NK-92 (cell line): Measurements from ENCODE around the gene UBQLN1.
"Not testable (repeated sequence)": the region's sequence is repeated elsewhere in the genome, so short reads cannot be mapped to it uniquely, and the experiment has no call there.

Experiments
- DNase-seq: peaks from one replicate; lab custom pipeline; 2025; ENCODE audit not compliant: unreplicated experiment; lab: John Stamatoyannopoulos, UW

Gene UBQLN1

GRCh38 chr9:83636813-83637212 lies 70.9 kb downstream of the UBQLN1 start:
- no peak for DNase-seq

DNA sequence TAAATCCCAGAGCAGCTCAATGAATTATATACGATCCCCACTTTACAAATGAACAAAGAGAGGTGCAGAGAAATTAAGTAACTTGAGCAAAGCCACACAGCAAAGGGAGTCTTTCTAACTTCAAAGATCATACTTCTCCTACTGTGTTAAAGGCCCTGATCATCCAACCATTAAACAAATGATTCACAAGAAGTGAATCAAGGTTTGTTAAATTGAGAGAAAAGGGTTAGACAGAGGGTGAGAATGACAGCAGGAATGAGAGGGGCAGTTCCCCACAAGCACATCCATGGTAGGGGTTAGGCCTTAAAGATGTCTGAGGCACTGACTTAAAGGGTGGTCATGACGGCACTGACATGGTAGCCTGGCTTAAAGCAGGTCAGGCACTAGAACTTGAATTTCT lies 74.1 kb downstream of the UBQLN1 start:
- DNase-seq = no peak

- DNase-seq = no peak
Measured at GRCh38 chr9:83633255-83633654, 74.5 kb downstream of the UBQLN1 start.

DNA sequence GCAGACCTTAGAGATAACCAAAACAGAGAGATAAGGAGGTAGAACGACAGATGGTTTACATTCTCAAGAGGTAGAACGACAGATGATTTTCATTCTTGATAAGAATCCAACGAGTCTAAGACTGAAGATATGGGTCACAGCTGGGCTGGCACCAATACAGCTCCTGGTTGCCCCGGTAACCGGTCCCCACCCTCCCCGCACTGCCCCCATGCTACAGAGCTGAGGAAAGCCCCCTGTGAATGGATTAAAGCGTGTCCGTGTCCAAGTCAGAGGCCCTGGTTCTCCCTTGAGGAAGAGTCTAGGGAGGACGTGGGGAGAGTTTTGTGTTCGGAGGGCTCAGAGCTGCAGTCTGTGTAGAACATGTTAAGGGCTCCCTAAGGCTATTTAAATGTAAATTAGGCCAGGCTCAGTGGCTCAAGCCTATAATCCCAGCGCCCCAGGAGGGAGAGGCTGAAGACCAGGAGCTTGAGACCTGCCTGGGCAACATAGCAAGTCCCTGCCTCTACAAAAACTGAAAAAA lies 76.8 kb downstream of the UBQLN1 start:
- no peak for DNase-seq

DNA sequence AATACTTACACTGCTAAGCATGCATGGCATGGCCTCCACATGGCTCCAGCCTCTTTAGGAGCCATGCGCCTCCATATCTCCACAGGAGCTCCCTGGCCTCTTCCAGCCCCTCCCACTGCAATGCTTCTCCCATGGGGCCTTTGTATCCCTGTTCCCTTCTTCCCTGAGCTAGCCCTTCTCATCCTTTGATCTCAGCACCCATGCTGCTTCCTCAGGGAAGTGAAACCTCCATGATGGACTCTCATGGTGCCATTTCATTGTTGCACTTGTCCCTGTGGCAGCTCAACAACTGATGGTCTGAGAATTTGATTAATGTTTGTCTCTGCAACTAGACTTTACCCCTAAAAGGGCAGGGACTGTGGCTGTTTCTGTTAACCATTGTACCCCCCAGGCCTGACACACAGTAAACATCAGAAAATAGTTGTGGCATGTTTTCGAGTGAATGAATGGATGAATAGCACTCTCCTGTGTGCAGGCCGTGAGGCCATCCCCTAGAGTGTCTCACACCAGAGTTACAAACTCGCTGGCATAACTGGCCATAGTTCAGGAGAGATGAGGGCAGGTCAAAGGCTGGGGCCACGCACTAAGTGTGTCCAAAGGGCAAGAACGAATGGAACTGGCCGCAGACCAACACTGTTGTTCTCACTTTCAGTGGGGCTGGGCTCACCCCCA lies 78.2 kb downstream of the UBQLN1 start:
- no peak for DNase-seq

DNA sequence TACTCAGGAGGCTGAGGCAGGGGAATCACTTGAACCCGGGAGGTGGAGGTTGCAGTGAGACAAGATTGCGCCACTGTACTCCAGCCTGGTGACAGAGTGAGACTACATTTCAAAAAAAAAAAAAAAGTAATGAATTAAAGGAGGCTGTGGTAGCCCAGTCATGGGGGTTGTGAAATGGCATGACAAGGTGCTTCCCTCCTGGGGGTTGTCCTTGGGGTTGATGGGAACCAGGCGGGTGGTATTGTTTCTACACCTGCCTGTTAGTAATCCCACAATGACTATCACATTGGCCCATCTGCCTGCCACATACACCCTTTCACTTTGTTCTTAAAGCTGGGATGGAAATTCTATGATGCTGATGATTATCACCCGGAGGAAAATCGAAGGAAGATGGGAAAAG lies 79.2 kb downstream of the UBQLN1 start:
- DNase-seq = no peak

DNA sequence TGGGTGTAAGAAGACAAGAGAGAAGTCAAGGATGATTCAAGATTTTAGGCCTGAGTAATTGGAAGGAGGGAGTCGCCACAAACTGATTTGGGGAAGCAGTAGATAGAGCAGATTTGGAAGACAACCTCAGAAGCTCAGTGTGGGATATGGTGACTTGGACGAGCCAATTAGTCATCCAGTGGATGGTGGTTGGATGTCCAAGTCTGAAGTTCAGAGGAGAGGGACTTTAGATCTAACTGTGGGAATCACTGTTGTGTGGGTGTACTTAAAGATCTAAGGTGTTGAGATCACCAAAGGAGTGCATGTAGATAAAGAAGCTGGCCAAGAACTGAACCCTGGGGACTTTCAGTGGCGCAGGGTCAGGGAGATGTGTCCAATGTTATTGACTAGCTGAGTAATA lies 82.6 kb downstream of the UBQLN1 start:
- no peak for DNase-seq

- DNase-seq = no peak
Measured at GRCh38 chr9:83623679-83624076, 84.1 kb downstream of the UBQLN1 start.

DNA sequence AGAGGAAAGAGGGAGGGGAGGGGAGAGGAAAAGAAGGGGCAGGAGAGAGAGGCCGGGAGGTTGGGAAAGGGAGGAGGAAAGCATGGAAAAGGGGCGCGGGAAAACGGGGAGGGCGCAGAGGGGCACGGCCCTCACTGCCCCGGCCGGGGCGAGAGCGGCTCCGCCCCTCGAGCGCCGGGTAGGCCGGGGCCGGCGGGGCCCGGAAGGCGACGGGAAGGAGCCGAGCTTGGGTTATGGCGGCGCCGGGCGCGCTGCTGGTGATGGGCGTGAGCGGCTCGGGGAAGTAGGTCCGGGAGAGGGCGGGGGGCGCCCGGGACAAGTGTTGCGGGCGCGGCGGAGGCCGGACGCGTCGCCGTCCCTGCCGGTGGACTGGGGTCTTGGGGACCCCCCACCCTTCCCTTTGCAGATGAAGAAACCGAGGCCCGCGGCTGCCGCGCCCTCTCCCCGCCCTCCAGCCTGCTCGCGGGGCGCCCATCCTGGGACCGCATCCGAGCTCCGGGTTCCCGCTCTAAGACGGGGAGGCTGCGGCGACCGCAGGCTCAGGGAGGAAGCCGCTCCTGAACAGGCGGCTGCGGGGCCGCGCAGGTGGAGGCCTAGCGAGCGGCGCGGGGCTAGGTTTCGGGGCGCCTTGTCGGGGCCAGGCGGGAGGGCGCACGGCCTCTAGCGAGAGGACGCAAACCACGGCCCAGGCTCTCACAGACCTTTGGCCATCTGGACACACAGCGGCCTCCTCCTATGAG lies 84.6 kb downstream of the UBQLN1 start, which contains the start of gene IDNK:
Gene IDNK, plus strand, starts transcription at position 205 of the 740 bp plus-strand sequence. Its CDS starts 29 bp downstream, at position 234.
- no peak for DNase-seq

DNA sequence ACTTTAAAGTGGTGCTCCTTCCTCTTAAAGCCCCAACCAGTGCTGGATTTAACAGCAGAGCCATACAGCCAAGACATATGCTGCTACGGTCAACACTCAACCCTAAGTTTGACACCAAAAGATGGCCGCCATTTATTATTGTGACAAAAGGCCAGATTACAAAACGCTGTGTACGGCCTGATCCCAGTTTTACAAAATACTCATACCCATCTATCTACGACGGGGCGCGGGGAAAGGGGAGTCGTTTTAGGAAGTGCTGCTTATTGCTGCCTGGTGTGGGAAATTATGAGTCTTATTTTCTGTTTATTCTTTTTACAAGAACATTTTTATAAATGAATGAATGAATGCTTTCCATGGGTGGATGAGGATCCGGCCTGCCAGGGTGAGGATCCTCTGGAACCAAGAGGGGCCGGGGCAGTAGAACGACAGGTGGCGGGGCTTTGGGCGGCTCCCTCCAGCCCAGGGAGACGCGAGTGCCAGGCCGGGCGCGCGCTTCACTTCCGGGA lies 85.3 kb downstream of the UBQLN1 start:
- no peak for DNase-seq

DNA sequence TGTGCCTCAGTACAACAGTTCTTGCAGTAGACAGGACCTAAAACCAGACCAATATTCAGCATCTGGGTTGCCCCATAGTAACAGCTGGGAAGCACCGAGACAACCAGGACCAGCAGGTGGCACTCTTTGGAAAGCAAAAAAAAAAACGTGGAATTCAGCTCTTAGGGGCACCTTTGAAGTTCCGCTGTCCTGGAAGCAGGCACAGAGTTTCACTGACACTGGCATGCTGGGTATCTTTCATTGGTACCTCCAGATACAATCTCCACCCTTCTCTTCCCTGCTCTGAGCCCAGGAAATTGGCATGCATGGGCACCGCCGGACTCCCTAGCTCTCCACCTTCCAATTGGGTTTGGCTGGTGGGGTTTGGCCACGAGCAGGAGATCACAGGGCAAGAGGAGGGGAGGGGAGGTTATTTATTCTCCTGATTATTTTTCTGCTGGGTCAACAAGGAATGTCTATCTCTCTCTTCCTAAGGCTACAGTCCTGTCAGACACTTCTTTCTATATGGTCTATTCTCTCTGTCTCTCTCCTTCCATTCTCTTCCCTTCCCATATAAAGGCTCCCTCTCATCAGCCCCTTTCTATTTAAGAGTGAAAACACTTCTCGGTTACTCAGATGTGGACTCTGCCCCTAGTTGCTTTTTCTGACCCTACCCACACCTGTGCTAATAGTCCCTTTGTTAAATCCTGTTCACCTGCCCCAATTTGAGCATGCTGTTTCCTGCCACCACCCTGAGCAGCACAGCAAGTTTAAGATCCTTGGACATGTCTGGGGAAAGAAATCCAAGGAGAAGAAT lies 86.7 kb downstream of the UBQLN1 start:
- no peak for DNase-seq

- no peak for DNase-seq
Measured at GRCh38 chr9:83617299-83617698, 90.5 kb downstream of the UBQLN1 start.

GRCh38 chr9:83613298-83613697 lies 94.5 kb downstream of the UBQLN1 start:
- not testable (repeated sequence) for DNase-seq
